ENCODE results near the gene CD5L. TPM values are rescaled to one million over a fixed set of nuclear protein-coding genes. Genes with fewer than 3 reads are reported as not detected.

Gene CD5L
- total and polyA plus RNA-seq, 2 experiments from 2014 or later = not detected

DNA sequence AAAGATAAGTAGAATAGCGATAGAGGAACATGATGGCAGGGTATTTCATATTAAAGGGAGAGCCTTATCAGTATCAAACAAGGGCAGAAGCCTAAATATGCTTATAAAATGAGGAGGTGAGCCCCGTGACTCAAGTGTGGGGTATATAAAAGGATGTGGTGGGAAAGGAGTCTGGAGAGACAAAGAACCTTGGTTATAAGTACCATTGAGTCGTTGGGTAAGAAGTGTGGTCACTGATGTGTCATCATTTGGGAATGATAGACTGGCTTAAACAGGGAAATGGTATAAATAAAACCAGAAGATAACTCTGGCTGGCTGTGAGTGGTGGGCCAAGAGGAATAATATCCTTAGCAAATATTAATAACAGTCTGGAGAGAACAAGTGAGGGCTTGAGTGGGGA, 10.9 kb upstream of the CD5L start:
- Histone ChIP-seq H3K9me3 (ENCODE audit: low read depth) (no peaks in the 10 kb centered on the region), H3K27me3 (no peaks in the 10 kb centered on the region), H3K4me2 (no peak overlapping the region), H3K79me2 (no peaks in the 10 kb centered on the region), H3K4me1 (ENCODE audit: insufficient read depth) (no peaks in the 10 kb centered on the region), H3K27ac (no peak overlapping the region), H3K4me3 (no peak overlapping the region), H3K9me2 (replicated peaks; ENCODE audit: insufficient read depth) (no peaks in the 10 kb centered on the region), H3K36me3 (replicated peaks; ENCODE audit: insufficient read depth, low read depth) (no peaks in the 10 kb centered on the region), H4K20me1 (ENCODE audit: insufficient read depth, poor library complexity, severe bottlenecking) (no peaks in the 10 kb centered on the region), H2AFZ (no peak overlapping the region)
- DNase-seq (ENCODE audit: low spot score) = no peak
- 82% methylated on average over 3 of the region's 3 CpGs for WGBS (ENCODE audit: low lambda C conversion rate, missing lambda C conversion rate)
- TF ChIP-seq, protein P1, sequence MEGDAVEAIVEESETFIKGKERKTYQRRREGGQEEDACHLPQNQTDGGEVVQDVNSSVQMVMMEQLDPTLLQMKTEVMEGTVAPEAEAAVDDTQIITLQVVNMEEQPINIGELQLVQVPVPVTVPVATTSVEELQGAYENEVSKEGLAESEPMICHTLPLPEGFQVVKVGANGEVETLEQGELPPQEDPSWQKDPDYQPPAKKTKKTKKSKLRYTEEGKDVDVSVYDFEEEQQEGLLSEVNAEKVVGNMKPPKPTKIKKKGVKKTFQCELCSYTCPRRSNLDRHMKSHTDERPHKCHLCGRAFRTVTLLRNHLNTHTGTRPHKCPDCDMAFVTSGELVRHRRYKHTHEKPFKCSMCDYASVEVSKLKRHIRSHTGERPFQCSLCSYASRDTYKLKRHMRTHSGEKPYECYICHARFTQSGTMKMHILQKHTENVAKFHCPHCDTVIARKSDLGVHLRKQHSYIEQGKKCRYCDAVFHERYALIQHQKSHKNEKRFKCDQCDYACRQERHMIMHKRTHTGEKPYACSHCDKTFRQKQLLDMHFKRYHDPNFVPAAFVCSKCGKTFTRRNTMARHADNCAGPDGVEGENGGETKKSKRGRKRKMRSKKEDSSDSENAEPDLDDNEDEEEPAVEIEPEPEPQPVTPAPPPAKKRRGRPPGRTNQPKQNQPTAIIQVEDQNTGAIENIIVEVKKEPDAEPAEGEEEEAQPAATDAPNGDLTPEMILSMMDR (IDR thresholded peaks at IDR 0.05; ENCODE audit: poor library complexity) = no peak
- TF ChIP-seq EZH2phosphoT487 (IDR thresholded peaks at IDR 0.05; ENCODE audit: low read depth, severe bottlenecking, unreplicated experiment) (no peak), EZH2 (IDR thresholded peaks at IDR 0.05; ENCODE audit: borderline replicate concordance) (no peak)

DNA sequence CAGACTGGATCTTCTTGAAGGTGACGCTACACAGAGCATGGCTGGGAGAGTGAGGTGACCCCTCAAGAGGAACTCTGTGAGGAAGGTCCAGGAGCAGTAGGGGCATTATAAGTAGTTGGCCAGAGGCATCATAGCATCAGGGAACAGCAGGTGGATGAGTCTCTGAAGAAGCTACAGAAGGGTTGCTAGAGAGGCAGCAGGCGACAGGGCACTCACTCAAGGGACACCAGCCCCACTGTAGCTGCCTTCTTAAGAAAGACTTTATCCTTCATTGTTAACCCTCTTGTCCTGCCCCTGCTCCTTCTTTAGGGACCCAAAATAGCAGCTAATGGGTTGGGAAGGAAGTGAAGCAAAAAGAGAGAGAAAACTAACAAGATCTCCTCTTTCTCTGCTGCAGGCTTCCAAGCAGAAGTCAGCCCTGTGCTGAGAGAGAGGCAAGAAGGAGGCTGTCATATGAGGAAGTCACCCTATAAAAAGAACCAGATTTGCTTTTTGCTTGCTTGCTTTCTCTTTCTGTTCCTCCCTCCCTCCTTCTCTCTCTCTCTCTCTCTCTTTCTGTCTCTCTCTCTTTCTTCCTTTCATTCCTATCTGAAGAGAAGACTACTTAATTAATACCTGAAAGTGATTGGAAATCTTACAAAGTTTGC, 7.7 kb upstream of the CD5L start:
- Histone ChIP-seq H3K4me3 (no peak overlapping the region), H3K27me3 (no peaks in the 10 kb centered on the region), H3K4me2 (no peak overlapping the region), H4K20me1 (ENCODE audit: insufficient read depth, poor library complexity, severe bottlenecking) (no peaks in the 10 kb centered on the region), H3K9me3 (ENCODE audit: low read depth) (no peaks in the 10 kb centered on the region), H3K9me2 (replicated peaks; ENCODE audit: insufficient read depth) (no peaks in the 10 kb centered on the region), H2AFZ (no peak overlapping the region), H3K4me1 (ENCODE audit: insufficient read depth) (no peaks in the 10 kb centered on the region), H3K79me2 (no peaks in the 10 kb centered on the region), H3K36me3 (replicated peaks; ENCODE audit: insufficient read depth, low read depth) (no peaks in the 10 kb centered on the region), H3K27ac (no peak overlapping the region)
- TF ChIP-seq, protein P1 (IDR thresholded peaks at IDR 0.05; ENCODE audit: poor library complexity) = no peak
- TF ChIP-seq EZH2phosphoT487 (IDR thresholded peaks at IDR 0.05; ENCODE audit: low read depth, severe bottlenecking, unreplicated experiment) = no peak
- no peak for TF ChIP-seq EZH2 (IDR thresholded peaks at IDR 0.05; ENCODE audit: borderline replicate concordance)
- DNase-seq (ENCODE audit: low spot score) = no peak
- 97% methylated on average over 2 of the region's 2 CpGs for WGBS (ENCODE audit: low lambda C conversion rate, missing lambda C conversion rate)

DNA sequence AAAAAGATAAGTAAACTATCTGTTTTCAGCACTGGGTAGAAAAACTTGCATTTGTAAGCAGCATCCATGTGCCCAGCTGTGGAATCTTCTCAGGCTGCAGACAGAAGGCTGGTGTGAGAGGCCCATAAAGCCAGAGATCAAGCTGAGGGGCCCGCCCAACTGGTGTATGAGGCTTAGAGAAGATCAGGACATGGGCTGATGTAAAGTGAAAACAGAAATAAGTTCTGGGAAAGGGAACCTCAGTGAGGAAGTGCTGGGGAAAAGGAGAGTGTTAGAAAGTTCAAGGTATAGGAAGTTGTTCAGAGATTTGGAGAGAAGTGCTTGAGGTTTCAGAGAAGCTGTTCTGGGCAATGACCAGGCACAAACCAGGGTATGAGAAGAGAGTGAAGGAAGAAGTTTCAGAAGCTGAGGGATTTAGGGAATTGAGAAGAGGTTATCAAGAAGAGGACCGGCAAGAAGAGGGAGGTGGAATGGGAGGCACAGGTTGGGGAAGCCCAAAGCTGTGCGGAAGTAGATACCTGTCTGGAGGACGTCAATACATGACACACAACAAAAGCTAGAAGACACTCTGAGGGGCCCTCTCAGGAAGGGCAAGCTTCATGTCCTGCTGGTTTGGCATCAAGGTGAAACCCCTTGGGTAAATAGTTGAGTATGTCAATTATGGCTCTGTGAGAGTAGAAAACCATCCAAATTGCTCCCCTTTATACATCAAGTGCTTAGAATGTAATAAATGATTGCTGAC, 2.7 kb upstream of the CD5L start:
- Histone ChIP-seq H3K27me3 (no peaks in the 10 kb centered on the region), H3K4me1 (ENCODE audit: insufficient read depth) (no peaks in the 10 kb centered on the region), H3K27ac (no peak overlapping the region), H4K20me1 (ENCODE audit: insufficient read depth, poor library complexity, severe bottlenecking) (no peaks in the 10 kb centered on the region), H3K9me3 (ENCODE audit: low read depth) (no peaks in the 10 kb centered on the region), H2AFZ (no peak overlapping the region), H3K79me2 (no peaks in the 10 kb centered on the region), H3K4me2 (no peak overlapping the region), H3K36me3 (replicated peaks; ENCODE audit: insufficient read depth, low read depth) (no peaks in the 10 kb centered on the region), H3K9me2 (replicated peaks; ENCODE audit: insufficient read depth) (no peaks in the 10 kb centered on the region), H3K4me3 (no peak overlapping the region)
- TF ChIP-seq, protein P1 (IDR thresholded peaks at IDR 0.05; ENCODE audit: poor library complexity) = no peak
- TF ChIP-seq EZH2phosphoT487 (IDR thresholded peaks at IDR 0.05; ENCODE audit: low read depth, severe bottlenecking, unreplicated experiment) = no peak
- no peak for TF ChIP-seq EZH2 (IDR thresholded peaks at IDR 0.05; ENCODE audit: borderline replicate concordance)
- no peak for DNase-seq (ENCODE audit: low spot score)
- WGBS (ENCODE audit: low lambda C conversion rate, missing lambda C conversion rate) = 77% methylated on average over 4 of the region's 4 CpGs

Data from hepatocyte (in vitro differentiated cells).